Endothelial cell (in vitro differentiated cells): ENCODE data around the gene MRTFB. TPM values are rescaled to one million over a fixed set of nuclear protein-coding genes. Genes with fewer than 3 reads are reported as not detected.

Experiments
- DNase-seq: peaks from one replicate; pipeline ENCODE4 v3.0.0; 2021; ENCODE audit warnings: low spot score
- H3K27ac Mint-ChIP-seq: one replicate; pipeline ENCODE4 v1.8.0; 2021; ENCODE audit warnings: mixed read lengths, inconsistent platforms; ENCODE audit not compliant: unreplicated experiment
- H3K27me3 Mint-ChIP-seq: one replicate; pipeline ENCODE4 v1.8.0; 2021; ENCODE audit warnings: mild to moderate bottlenecking, moderate library complexity, mixed read lengths, inconsistent platforms; ENCODE audit not compliant: unreplicated experiment
- H3K36me3 Mint-ChIP-seq: one replicate; pipeline ENCODE4 v1.8.0; 2021; ENCODE audit warnings: mild to moderate bottlenecking, low read depth, mixed read lengths, inconsistent platforms; ENCODE audit not compliant: unreplicated experiment
- H3K4me1 Mint-ChIP-seq: one replicate; pipeline ENCODE4 v1.8.0; 2021; ENCODE audit warnings: mild to moderate bottlenecking, mixed read lengths, inconsistent platforms; ENCODE audit not compliant: unreplicated experiment
- H3K4me3 Mint-ChIP-seq: one replicate; pipeline ENCODE4 v1.8.0; 2021; ENCODE audit warnings: mild to moderate bottlenecking, mixed read lengths, inconsistent platforms; ENCODE audit not compliant: unreplicated experiment
- H3K9me3 Mint-ChIP-seq: one replicate; pipeline ENCODE4 v1.8.0; 2021; ENCODE audit warnings: mixed read lengths, inconsistent platforms; ENCODE audit not compliant: unreplicated experiment
- total RNA-seq: library from RNA; stranded (reverse); fragmentation: NEBNext Ultra II Directional; extraction: Animal tissue kit (Norgen Biotek cat#: 25700); gene quantifications from one replicate; pipeline ENCODE4 v1.2.1, GENCODE V29; 2021; ENCODE audit not compliant: unreplicated experiment
- TF ChIP-seq, protein P1 (sequence below): fragments of 200-600 bp; sonication (generic); IDR thresholded peaks from one replicate; pipeline ENCODE4 v1.5.0; 2021; ENCODE audit warnings: antibody characterized with exemption; ENCODE audit not compliant: unreplicated experiment

Gene MRTFB
- total RNA-seq, 1 donor from 2014 or later: 51.3 TPM

DNA sequence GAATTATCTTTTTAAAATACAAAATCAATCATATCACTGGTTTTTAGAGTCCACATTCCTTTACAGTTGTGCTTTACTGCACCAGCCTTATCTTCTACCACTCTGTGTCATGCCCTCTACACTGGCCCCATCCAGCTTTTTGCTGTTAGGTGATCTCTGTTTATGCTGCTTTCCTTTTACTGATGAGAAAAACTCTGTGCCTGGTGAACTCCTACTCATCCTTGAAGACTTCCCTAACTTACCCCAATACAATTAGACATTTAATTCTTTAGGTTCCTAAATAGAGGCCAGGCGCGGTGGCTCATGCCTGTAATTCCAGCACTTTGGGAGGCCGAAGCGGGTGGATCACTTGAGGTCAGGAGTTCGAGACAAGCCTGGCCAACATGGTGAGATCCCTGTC is 64.6 kb downstream of the MRTFB start:
- no peak overlapping the region for H3K4me3 Mint-ChIP-seq
- no peak overlapping the region for H3K27ac Mint-ChIP-seq
- no peaks in the 10 kb centered on the region for H3K4me1 Mint-ChIP-seq

DNA sequence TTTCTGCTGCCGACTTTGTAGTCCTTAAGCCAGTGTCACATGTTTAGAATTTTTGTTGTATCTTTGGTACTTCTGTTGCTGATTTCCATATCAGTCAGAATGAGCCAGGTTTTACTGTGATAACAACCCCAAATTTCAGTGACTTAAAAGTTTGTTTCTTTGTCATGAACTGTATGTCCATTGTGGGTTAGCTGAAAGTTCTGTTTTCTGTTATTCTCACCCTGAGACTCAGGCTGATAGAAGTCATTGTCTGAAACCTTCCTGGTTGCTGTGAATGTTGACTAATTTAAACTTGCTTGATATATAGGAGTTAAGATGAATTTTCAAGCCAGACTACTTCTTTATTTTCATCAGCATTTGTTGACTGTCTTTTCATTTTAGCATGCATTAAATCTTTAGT is 68.8 kb downstream of the MRTFB start:
- TF ChIP-seq, protein P1, sequence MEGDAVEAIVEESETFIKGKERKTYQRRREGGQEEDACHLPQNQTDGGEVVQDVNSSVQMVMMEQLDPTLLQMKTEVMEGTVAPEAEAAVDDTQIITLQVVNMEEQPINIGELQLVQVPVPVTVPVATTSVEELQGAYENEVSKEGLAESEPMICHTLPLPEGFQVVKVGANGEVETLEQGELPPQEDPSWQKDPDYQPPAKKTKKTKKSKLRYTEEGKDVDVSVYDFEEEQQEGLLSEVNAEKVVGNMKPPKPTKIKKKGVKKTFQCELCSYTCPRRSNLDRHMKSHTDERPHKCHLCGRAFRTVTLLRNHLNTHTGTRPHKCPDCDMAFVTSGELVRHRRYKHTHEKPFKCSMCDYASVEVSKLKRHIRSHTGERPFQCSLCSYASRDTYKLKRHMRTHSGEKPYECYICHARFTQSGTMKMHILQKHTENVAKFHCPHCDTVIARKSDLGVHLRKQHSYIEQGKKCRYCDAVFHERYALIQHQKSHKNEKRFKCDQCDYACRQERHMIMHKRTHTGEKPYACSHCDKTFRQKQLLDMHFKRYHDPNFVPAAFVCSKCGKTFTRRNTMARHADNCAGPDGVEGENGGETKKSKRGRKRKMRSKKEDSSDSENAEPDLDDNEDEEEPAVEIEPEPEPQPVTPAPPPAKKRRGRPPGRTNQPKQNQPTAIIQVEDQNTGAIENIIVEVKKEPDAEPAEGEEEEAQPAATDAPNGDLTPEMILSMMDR: no peak
- H3K27me3 Mint-ChIP-seq: no peaks in the 10 kb centered on the region
- no peaks in the 10 kb centered on the region for H3K36me3 Mint-ChIP-seq
- H3K4me1 Mint-ChIP-seq: no peaks in the 10 kb centered on the region
- H3K27ac Mint-ChIP-seq: no peak overlapping the region
- DNase-seq: no peak
- no peaks in the 10 kb centered on the region for H3K9me3 Mint-ChIP-seq
- no peak overlapping the region for H3K4me3 Mint-ChIP-seq

More for the DNA sequence above, 64.6 kb downstream of the MRTFB start:
- TF ChIP-seq, protein P1: no peak
- no peak for DNase-seq
- Mint-ChIP-seq H3K27me3 (no peaks in the 10 kb centered on the region), H3K36me3 (peaks cover under 1% of the 10 kb centered on the region), H3K9me3 (no peaks in the 10 kb centered on the region)

DNA sequence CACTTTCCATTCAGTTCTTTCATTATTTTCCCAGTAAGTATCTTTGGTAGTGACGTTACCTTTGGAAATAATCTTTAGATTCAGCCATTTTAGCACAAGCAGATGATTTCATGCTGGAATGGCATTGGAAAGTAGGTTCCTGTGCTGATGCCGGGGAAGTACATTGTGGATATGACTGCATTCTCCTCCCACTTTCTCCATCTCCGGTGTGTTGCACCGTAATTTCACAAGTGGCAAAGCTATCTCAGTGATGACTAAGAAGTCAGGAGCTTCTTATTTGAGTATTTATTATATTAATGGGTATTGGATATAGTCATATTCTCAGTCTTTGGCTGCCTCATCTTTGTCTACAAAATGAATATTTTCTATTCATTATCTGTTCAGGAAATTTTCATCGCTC is 69.8 kb downstream of the MRTFB start:
- Mint-ChIP-seq H3K4me3 (no peak overlapping the region), H3K4me1 (peaks cover 7% of the 10 kb centered on the region), H3K27me3 (no peaks in the 10 kb centered on the region), H3K27ac (no peak overlapping the region), H3K9me3 (no peaks in the 10 kb centered on the region), H3K36me3 (no peaks in the 10 kb centered on the region)
- TF ChIP-seq, protein P1: no peak
- no peak for DNase-seq

DNA sequence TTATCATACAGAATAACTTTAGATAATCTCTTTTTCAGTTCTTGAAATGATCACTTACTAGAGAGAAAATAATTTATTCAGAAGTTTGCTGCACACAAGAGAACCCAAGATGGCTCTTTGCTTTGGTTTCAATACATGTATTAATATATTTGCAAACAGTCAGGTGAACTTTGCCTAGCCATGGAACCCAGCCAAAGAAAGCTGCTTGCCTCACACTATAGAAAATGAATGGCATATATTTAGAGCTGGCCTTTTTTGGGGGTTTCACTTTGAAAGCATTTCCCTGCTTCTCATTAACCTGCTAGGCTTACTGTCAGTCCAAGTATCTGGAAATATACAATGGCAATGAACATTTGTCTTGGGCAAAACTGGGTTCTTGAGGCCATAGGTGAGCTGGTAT is 75.3 kb downstream of the MRTFB start:
- H3K36me3 Mint-ChIP-seq: no peaks in the 10 kb centered on the region
- H3K4me3 Mint-ChIP-seq: no peak overlapping the region
- H3K4me1 Mint-ChIP-seq: peaks cover 7% of the 10 kb centered on the region
- H3K9me3 Mint-ChIP-seq: no peaks in the 10 kb centered on the region
- DNase-seq: no peak
- H3K27me3 Mint-ChIP-seq: no peaks in the 10 kb centered on the region
- TF ChIP-seq, protein P1: no peak
- peak overlapping the region; percentile 32 for H3K27ac Mint-ChIP-seq

DNA sequence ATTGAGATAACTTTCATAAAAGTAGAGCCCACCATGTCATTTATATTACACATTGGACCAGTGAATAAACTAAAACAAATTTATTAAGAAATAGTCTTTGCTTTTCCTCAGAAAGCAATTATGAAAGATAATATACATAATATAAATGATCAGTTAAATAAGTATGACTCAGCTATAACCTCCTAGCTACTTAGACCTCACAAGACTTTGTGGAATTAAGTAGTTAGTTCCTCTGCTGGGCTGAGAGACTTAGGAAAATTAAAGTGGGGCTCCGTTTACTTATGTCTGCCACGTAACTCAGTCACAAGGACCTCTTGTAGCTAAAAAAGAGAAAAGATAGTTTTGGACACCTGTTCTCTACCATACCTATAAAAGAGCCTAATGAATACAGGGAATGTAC is 76.9 kb downstream of the MRTFB start:
- no peak for DNase-seq
- H3K4me1 Mint-ChIP-seq: peaks cover 7% of the 10 kb centered on the region
- TF ChIP-seq, protein P1: no peak
- no peaks in the 10 kb centered on the region for H3K36me3 Mint-ChIP-seq
- H3K27ac Mint-ChIP-seq: no peak overlapping the region
- H3K27me3 Mint-ChIP-seq: no peaks in the 10 kb centered on the region
- no peaks in the 10 kb centered on the region for H3K9me3 Mint-ChIP-seq
- H3K4me3 Mint-ChIP-seq: no peak overlapping the region
